Panc1 (cell line): Measurements from ENCODE around the gene KCNN3. TPM values are rescaled to one million over a fixed set of nuclear protein-coding genes. Genes with fewer than 3 reads are reported as not detected.
A peak's percentile ranks its signal among the peaks of the same experiment; 100 is the strongest.

ENCODE experiments used
- ATAC-seq: fragments of 200-7000 bp; cut with Tn5 transposase; 2 replicates; pipeline ENCODE4 v1.9.1; 2020; ENCODE audit warnings: mild to moderate bottlenecking, moderate library complexity
- BruUV-seq: library from RNA; stranded (reverse); fragments of 400-500 nt; replicated peaks from 2 replicates; lab custom pipeline; 2021; lab: Mats Ljungman, UMichigan
- CTCF ChIA-PET: fragments of 300-600 bp; sonication (Branson Sonifier 250); formaldehyde crosslinking; loops from one replicate; lab custom pipeline; 2022; ENCODE audit warnings: antibody characterized with exemption; lab: Charles Lee
- POLR2A ChIA-PET: fragments of 300-600 bp; sonication (Branson Sonifier 250); formaldehyde crosslinking; loops from one replicate; lab custom pipeline; 2022; ENCODE audit warnings: antibody characterized with exemption; lab: Charles Lee
- DNase-seq: peaks from one replicate; pipeline ENCODE4 v3.0.0-alpha.2; 2010; ENCODE audit warnings: low read depth, low spot score
- H3K27ac ChIP-seq: 2 replicates; pipeline ENCODE4 v1.5.1; 2011; ENCODE audit warnings: mild to moderate bottlenecking, low read length, inconsistent platforms
- H3K27me3 ChIP-seq: fragments of 200-500 bp; sonication (Bioruptor generic); 2 replicates; pipeline ENCODE4 v1.6.0; 2014; ENCODE audit warnings: low read length, inconsistent platforms; ENCODE audit not compliant: control insufficient read depth, insufficient read depth
- H3K36me3 ChIP-seq: fragments of 200-500 bp; sonication (Bioruptor generic); 2 replicates; pipeline ENCODE4 v1.5.1; 2014; ENCODE audit warnings: inconsistent platforms, mild to moderate bottlenecking, low read length, moderate library complexity; ENCODE audit not compliant: control insufficient read depth, insufficient read depth
- H3K4me1 ChIP-seq: 2 replicates; pipeline ENCODE4 v1.5.1; 2011; ENCODE audit warnings: inconsistent platforms, mild to moderate bottlenecking, low read length, moderate library complexity; ENCODE audit not compliant: control insufficient read depth, insufficient read depth
- H3K4me3 ChIP-seq, 2 experiments: 2 replicates each; pipeline ENCODE4 v1.5.1; 2011 to 2012; ENCODE audit warnings: low read depth in 2 of 2, low read length in 2 of 2, mild to moderate bottlenecking in 2 of 2, inconsistent platforms in 1 of 2, moderate library complexity in 1 of 2
- H3K9me3 ChIP-seq: fragments of 200-500 bp; sonication (Bioruptor generic); 2 replicates; pipeline ENCODE4 v1.5.1; 2014; ENCODE audit warnings: low read depth, mild to moderate bottlenecking, inconsistent platforms, low read length, moderate library complexity; ENCODE audit not compliant: control insufficient read depth, insufficient read depth
- POLR2AphosphoS5 ChIP-seq: IDR thresholded peaks from 2 replicates; pipeline ENCODE4 v1.6.1; 2012; ENCODE audit warnings: mild to moderate bottlenecking, low read depth, low read length, moderate library complexity
- SIN3A ChIP-seq: IDR thresholded peaks from 2 replicates; pipeline ENCODE4 v1.6.1; 2012; ENCODE audit warnings: low read depth, mild to moderate bottlenecking, low read length, moderate library complexity, borderline replicate concordance; ENCODE audit not compliant: insufficient read depth
- TCF7L2 ChIP-seq: IDR thresholded peaks from 2 replicates; pipeline ENCODE4 v1.6.1; 2011; ENCODE audit warnings: mild to moderate bottlenecking, low read depth, low read length, inconsistent platforms
- in situ Hi-C: cut with HindIII; loops from 2 replicates; pipeline ENCODE4 v1.10.0; 2016; ENCODE audit warnings: low sequenced_read_pairs, low pct_unique_long_range_greater_than_20kb
- intact Hi-C: fragments of 100-400 bp; cut with micrococcal nuclease; formaldehyde crosslinking; loops from one replicate; pipeline ENCODE4 v1.10.0; 2022; ENCODE audit not compliant: unreplicated experiment
- total RNA-seq: library from RNA; stranded (reverse); gene quantifications from one replicate; pipeline ENCODE4 v1.2.1, GENCODE V29; 2021; ENCODE audit not compliant: unreplicated experiment
- TF ChIP-seq, protein P1 (sequence below): fragments of 450-650 bp; IDR thresholded peaks from 2 replicates; pipeline ENCODE4 v1.5.1; 2017; ENCODE audit warnings: mild to moderate bottlenecking
- TF ChIP-seq, protein P2 (sequence below), 2 experiments: IDR thresholded peaks; 2 replicates each; pipeline ENCODE4 v1.6.1; 2011 to 2012; ENCODE audit warnings: low read depth in 2 of 2, control low read depth in 1 of 2, low read length in 1 of 2, mild to moderate bottlenecking in 1 of 2, moderate library complexity in 1 of 2; ENCODE audit not compliant: insufficient read depth in 1 of 2

KCNN3 gene
- total RNA-seq, 1 experiment from 2014 or later: 0.05 TPM

DNA sequence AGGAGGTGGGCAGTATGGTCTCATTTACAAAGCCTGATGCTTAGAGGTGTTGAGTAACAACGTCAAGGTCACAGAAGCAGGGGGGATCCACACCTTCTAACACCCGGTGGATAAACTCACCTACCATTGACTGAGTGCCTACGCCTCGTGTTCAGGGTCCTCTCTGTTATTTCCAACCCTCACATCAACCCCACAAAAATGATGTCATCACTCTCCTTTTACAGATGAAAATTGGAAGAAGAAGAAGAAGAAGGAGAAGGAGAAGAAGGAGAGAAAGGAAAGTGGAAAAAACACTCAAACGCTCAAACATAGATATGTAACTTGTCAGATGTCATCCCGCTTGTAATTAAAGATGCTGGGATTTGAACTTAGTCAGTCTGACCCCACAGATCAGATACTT lies 653 bp upstream of the KCNN3 start:
- H3K4me1 ChIP-seq: no peaks in the 10 kb centered on the region; the same call in 1 of the 2 replicates
- intact Hi-C loops: no loop called here
- H3K27ac ChIP-seq: no peak overlapping the region
- CTCF ChIA-PET: no interaction called here
- peak overlapping the region; percentile 24 to 46 for H3K4me3 ChIP-seq
- H3K27me3 ChIP-seq: no peaks in the 10 kb centered on the region; the same call in none of the 2 replicates
- DNase-seq (no peak), ATAC-seq (no peak)
- POLR2A ChIA-PET: no interaction called here
- H3K9me3 ChIP-seq: no peaks in the 10 kb centered on the region
- in situ Hi-C loops: no loop called here
- H3K36me3 ChIP-seq: no peaks in the 10 kb centered on the region
- TF ChIP-seq TCF7L2 (no peak), SIN3A (no peak), POLR2AphosphoS5 (no peak)
- TF ChIP-seq, protein P1, sequence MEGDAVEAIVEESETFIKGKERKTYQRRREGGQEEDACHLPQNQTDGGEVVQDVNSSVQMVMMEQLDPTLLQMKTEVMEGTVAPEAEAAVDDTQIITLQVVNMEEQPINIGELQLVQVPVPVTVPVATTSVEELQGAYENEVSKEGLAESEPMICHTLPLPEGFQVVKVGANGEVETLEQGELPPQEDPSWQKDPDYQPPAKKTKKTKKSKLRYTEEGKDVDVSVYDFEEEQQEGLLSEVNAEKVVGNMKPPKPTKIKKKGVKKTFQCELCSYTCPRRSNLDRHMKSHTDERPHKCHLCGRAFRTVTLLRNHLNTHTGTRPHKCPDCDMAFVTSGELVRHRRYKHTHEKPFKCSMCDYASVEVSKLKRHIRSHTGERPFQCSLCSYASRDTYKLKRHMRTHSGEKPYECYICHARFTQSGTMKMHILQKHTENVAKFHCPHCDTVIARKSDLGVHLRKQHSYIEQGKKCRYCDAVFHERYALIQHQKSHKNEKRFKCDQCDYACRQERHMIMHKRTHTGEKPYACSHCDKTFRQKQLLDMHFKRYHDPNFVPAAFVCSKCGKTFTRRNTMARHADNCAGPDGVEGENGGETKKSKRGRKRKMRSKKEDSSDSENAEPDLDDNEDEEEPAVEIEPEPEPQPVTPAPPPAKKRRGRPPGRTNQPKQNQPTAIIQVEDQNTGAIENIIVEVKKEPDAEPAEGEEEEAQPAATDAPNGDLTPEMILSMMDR: no peak
- TF ChIP-seq, protein P2, sequence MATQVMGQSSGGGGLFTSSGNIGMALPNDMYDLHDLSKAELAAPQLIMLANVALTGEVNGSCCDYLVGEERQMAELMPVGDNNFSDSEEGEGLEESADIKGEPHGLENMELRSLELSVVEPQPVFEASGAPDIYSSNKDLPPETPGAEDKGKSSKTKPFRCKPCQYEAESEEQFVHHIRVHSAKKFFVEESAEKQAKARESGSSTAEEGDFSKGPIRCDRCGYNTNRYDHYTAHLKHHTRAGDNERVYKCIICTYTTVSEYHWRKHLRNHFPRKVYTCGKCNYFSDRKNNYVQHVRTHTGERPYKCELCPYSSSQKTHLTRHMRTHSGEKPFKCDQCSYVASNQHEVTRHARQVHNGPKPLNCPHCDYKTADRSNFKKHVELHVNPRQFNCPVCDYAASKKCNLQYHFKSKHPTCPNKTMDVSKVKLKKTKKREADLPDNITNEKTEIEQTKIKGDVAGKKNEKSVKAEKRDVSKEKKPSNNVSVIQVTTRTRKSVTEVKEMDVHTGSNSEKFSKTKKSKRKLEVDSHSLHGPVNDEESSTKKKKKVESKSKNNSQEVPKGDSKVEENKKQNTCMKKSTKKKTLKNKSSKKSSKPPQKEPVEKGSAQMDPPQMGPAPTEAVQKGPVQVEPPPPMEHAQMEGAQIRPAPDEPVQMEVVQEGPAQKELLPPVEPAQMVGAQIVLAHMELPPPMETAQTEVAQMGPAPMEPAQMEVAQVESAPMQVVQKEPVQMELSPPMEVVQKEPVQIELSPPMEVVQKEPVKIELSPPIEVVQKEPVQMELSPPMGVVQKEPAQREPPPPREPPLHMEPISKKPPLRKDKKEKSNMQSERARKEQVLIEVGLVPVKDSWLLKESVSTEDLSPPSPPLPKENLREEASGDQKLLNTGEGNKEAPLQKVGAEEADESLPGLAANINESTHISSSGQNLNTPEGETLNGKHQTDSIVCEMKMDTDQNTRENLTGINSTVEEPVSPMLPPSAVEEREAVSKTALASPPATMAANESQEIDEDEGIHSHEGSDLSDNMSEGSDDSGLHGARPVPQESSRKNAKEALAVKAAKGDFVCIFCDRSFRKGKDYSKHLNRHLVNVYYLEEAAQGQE (IDR thresholded peaks at IDR 0.05; ENCODE audit: insufficient read depth in 1 of 2, low read depth in 2 of 2, low read length in 1 of 2): no peak
- no TSS peak for BruUV-seq

DNA sequence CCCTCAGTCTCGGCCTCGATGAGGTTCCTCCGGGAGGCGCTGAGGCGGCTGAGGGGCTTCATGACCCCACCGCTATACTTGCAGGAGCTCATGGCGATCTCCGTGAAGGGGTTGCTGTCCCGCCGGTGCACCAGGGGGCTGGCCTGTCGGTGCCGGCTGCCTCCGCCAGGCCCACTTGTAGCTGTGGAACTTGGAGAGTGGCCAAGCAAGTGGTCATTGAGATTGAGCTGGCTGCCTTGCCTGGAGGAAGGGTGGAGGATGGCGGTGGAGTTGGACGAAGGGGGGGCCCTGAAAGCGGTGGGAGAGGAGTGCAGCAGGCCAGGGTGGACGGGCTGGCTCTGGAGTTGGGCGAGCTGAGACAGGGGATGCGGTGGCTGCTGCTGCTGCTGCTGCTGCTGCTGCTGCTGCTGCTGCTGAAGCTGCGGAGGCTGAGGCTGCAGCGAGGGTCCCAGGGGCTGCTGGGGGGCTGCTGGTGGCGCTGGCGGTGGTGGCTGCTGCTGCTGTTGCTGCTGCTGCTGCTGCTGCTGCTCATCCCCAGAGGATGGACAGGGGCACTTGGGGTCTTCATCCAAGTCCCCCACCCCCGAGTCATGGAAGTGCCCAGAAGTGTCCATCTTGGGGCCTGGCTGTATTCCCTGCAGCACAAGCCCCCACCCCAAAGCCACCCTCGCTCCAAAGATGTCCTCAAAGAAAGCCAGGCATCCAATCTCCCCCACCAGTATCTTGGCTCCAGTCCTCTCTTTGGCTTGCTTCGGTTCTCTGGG lies 548 bp downstream of the KCNN3 start:
- Histone ChIP-seq H3K4me3 (peak overlapping the region; percentile 24 to 46), H3K4me1 (no peaks in the 10 kb centered on the region; the same call in 1 of the 2 replicates), H3K27ac (no peak overlapping the region), H3K27me3 (no peaks in the 10 kb centered on the region; the same call in none of the 2 replicates), H3K9me3 (no peaks in the 10 kb centered on the region), H3K36me3 (no peaks in the 10 kb centered on the region)
- CTCF ChIA-PET: interaction anchor here (0.6 to 1.4 kb wide), 4 partner anchors 123 to 670 kb away, joined by 3 to 5 read pairs (median 4); no protein-coding TSS in a partner anchor
- POLR2A ChIA-PET: interaction anchor here (0.5 to 0.7 kb wide), 2 partner anchors 44 to 125 kb away, joined by 7 to 15 read pairs; no protein-coding TSS in a partner anchor
- DNase-seq (no peak), ATAC-seq (no peak)
- BruUV-seq: no TSS peak
- intact Hi-C loops: loop anchor here (10.0 kb wide), 1 partner anchor 305 kb away; the partner anchor contains the start of gene CHRNB2
- in situ Hi-C loops: no loop called here
- TF ChIP-seq POLR2AphosphoS5 (no peak), SIN3A (no peak), TCF7L2 (no peak)
- TF ChIP-seq, protein P2 (IDR thresholded peaks at IDR 0.05; ENCODE audit: insufficient read depth in 1 of 2, low read depth in 2 of 2, low read length in 1 of 2): no peak
- TF ChIP-seq, protein P1: no peak
